Ovary (tissue), 10 donors: ENCODE data around the gene ZNF326. TPM values are rescaled to one million over a fixed set of nuclear protein-coding genes. Genes with fewer than 3 reads are reported as not detected.

Source experiments
- DNase-seq, 5 donors: peaks; one replicate each; pipeline ENCODE4 v3.0.0-alpha.2; 2019 to 2020
- H3K27ac ChIP-seq, 2 donors: fragments of 200-600 bp; one replicate each; pipeline versions ENCODE4 v1.5.1 to v1.8.0; 2019 to 2022
- H3K27me3 ChIP-seq: fragments of 200-600 bp; one replicate; pipeline ENCODE4 v1.8.0; 2022
- H3K36me3 ChIP-seq: fragments of 200-600 bp; sonication (generic); one replicate; pipeline ENCODE4 v1.5.1; 2019
- H3K4me1 ChIP-seq: one replicate; pipeline ENCODE4 v1.8.1; 2013; ENCODE audit warnings: mild to moderate bottlenecking, moderate library complexity; ENCODE audit not compliant: insufficient read depth
- H3K4me3 ChIP-seq: fragments of 200-600 bp; sonication (generic); one replicate; pipeline ENCODE4 v1.5.1; 2017
- H3K9me3 ChIP-seq, 2 donors: fragments of 200-600 bp in 1 of 2; sonication (generic) in 1 of 2; one replicate each; pipeline versions ENCODE4 v1.5.1 to v1.8.1; 2013 to 2019; ENCODE audit warnings: mild to moderate bottlenecking in 1 of 2, moderate library complexity in 1 of 2
- EP300 ChIP-seq: sonication (generic); formaldehyde crosslinking; IDR thresholded peaks from one replicate; pipeline ENCODE4 v1.6.1; 2017; ENCODE audit warnings: antibody characterized with exemption
- POLR2A ChIP-seq: fragments of 450-650 bp; IDR thresholded peaks from one replicate; pipeline ENCODE4 v1.6.1; 2017; ENCODE audit warnings: antibody characterized with exemption, mild to moderate bottlenecking, moderate library complexity
- WGBS, 3 donors: extraction: QIAGEN DNeasy Blood & Tissue Kit in 1 of 3; methylation state at CpG; one replicate each; pipeline versions ENCODE4 v1.1.5 to v1.1.7; 2013 to 2017; 5-methylcytosine and 5-hydroxymethylcytosine counted together
- intact Hi-C, 4 donors: fragments of 100-400 bp; cut with DNase I; formaldehyde crosslinking; loops; one replicate each; pipeline versions ENCODE4 v1.11.0 to v1.15.1; 2022 to 2023
- long read RNA-seq, 3 donors: library from polyadenylated mRNA in 2 of 3; unstranded in 2 of 3; transcript quantifications; one replicate each; pipeline ENCODE4 v2.0.0 and lab custom pipeline, GENCODE V29; 2021 to 2026
- polyA plus RNA-seq, 2 donors: library from polyadenylated mRNA; stranded (reverse); fragments of 200-250 nt in 1 of 2; fragments of 350-450 nt in 1 of 2; fragmentation: Illumina TruSeq in 1 of 2; extraction: RNeasy Lipid Tissue Mini Kit (QIAGEN cat#74804) in 1 of 2; gene quantifications; one replicate each; pipeline ENCODE4 v1.2.3, GENCODE V29; 2013 to 2014
- total RNA-seq, 7 donors: library from RNA; depleted of rRNA in 2 of 7; stranded (reverse); fragments of >200 nt in 2 of 7; fragmentation: NEBNext Ultra II Directional in 3 of 7; extraction: Animal tissue kit (Norgen Biotek cat#: 25700) in 3 of 7; gene quantifications; one replicate each; pipeline versions ENCODE4 v1.1.0 to v1.2.4, GENCODE V29; 2016 to 2023
- TF ChIP-seq, protein P1 (sequence below), 3 donors: fragments of 450-650 bp in 2 of 3; fragments of 200-600 bp in 1 of 3; IDR thresholded peaks; one replicate each; pipeline versions ENCODE4 v1.5.1 to v1.8.0; 2016 to 2022; ENCODE audit warnings: antibody characterized with exemption in 3 of 3, mild to moderate bottlenecking in 1 of 3
- donor health status: DM: no; HTN: no; CAD: no; lungs with moderate emphysema.
- donor health status: DM: no; HTN: no; CAD: no.
- donor health status: Bipolar disorder and iron deficiency.
- donor health status: DM: yes; HTN: yes; CAD: no.
- donor health status: DM: no; HTN: no; CAD: no.
- donor health status: DM: yes; HTN: yes; CAD: no.

Gene ZNF326, protein sequence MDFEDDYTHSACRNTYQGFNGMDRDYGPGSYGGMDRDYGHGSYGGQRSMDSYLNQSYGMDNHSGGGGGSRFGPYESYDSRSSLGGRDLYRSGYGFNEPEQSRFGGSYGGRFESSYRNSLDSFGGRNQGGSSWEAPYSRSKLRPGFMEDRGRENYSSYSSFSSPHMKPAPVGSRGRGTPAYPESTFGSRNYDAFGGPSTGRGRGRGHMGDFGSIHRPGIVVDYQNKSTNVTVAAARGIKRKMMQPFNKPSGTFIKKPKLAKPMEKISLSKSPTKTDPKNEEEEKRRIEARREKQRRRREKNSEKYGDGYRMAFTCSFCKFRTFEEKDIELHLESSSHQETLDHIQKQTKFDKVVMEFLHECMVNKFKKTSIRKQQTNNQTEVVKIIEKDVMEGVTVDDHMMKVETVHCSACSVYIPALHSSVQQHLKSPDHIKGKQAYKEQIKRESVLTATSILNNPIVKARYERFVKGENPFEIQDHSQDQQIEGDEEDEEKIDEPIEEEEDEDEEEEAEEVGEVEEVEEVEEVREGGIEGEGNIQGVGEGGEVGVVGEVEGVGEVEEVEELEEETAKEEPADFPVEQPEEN
- total RNA-seq (10 to 100 TPM; 17.1 to 24.7 (median 21.8) TPM), polyA plus RNA-seq (10 to 100 TPM; 10.9 to 24.4 TPM)
- long read RNA-seq, donor 1, transcript ZNF326-201 (12 exons, 2,729 nt): major isoform, 8 of 33 reads
- long read RNA-seq, donor 1, partial matches to known transcripts: 11 of 33 reads
- long read RNA-seq, donor 1, other reads (novel, unspliced or antisense): 10 of 33 reads
- long read RNA-seq, donor 2, partial matches to known transcripts: 21 of 28 reads
- long read RNA-seq, donor 2, other reads (novel, unspliced or antisense): 0 of 28 reads
- long read RNA-seq, donor 3, partial matches to known transcripts: 1 of 14 reads
- long read RNA-seq, donor 3, other reads (novel, unspliced or antisense): 10 of 14 reads

DNA sequence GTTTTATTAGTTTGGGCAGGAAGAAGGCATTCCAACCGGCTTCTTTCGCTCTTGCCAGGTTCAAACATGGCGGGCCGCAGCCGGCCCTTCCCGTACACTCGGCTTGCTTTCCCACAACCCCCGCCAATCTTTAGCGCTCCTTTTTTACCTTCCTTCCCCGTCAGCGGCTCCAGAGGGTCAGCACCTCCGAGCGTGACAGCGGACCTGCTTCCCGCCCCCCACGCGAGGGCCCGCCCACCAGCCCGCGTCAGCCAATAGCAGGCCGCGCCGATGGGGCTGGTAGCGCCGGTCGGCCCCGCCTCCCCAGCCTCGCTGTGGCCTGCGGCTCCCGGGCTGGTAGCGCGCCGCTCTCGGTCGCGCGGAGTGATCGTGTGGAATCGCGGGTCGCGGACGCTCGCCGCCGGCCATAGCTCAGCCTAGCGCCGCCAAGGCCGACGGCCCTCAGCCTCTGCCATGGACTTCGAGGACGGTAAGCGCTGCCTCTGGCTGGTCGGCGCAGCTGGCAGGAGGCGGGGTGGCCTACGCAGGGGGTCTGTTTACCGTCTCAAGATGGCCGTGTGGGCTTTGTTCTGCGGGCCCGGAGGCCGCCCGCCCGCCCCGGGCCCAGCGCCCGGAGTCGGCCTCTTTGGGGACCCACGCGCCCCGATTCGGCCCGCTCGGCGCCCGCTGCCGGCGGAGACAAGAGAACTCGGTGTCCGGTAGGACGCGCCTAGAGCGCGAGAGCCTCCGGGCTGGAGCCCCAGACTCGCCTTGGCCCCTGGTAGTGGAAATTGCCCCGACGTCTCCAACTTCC lies at the start of gene ZNF326:
ZNF326 (plus strand) TSS at position 306 of the 793 bp plus-strand sequence; CDS start at position 454, 148 bp downstream.
- WGBS, 3 donors: 0 to 1% (median 0%) methylated on average over 50 to 88 of the region's 88 CpGs
- peak; percentile 97 for TF ChIP-seq POLR2A
- no peak for TF ChIP-seq EP300
- TF ChIP-seq, protein P1, sequence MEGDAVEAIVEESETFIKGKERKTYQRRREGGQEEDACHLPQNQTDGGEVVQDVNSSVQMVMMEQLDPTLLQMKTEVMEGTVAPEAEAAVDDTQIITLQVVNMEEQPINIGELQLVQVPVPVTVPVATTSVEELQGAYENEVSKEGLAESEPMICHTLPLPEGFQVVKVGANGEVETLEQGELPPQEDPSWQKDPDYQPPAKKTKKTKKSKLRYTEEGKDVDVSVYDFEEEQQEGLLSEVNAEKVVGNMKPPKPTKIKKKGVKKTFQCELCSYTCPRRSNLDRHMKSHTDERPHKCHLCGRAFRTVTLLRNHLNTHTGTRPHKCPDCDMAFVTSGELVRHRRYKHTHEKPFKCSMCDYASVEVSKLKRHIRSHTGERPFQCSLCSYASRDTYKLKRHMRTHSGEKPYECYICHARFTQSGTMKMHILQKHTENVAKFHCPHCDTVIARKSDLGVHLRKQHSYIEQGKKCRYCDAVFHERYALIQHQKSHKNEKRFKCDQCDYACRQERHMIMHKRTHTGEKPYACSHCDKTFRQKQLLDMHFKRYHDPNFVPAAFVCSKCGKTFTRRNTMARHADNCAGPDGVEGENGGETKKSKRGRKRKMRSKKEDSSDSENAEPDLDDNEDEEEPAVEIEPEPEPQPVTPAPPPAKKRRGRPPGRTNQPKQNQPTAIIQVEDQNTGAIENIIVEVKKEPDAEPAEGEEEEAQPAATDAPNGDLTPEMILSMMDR (IDR thresholded peaks at IDR 0.05): no peak
- H3K27me3 ChIP-seq: no peaks in the 10 kb centered on the region
- peak within 1 kb of the TSS; percentile 94 to 96 for H3K27ac ChIP-seq
- peak; percentile 95 to 98 (median 97) for DNase-seq
- no peaks in the 10 kb centered on the region for H3K9me3 ChIP-seq
- no peaks in the 10 kb centered on the region for H3K36me3 ChIP-seq
- intact Hi-C loops: loop anchor here in 2 of 4 donors (10.0 kb wide), 2 partner anchors 360 to 470 kb away; partner anchors contain the start of genes LRRC8B (in 1 of the 2) and LRRC8C (in 1 of the 2)
- peaks cover 1% of the 10 kb centered on the region for H3K4me1 ChIP-seq
- peak within 1 kb of the TSS; percentile 79 for H3K4me3 ChIP-seq

DNA sequence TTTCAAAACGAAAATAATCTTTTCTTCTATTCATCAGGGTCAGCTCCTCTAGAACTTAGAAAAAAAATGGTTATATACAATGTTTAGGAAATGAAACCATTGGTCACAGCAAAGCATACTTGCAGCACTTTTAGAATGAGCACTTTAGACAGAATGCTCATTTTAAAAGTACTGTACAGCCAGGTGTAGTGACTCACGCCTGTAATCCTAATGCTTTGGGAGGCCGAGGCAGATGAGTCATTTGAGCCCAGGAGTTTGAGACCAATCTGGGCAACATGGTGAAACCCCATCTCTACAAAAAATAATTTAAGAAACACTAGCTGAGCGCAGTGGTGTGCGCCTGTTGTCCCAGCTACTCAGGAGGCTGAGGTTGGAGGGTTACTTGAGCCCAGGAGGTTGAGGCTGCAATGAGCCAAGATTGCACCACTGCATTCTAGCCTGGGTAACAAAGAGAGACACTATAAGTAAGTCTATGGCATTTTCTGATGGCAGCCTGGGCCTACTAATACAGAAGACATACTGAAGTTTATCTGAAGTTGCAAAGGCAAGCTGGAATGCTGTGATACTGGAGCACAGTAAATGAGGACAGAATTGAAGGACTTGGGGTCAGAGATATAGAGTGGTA lies 48.9 kb upstream of the ZNF326 start:
- Histone ChIP-seq H3K4me3 (no peak overlapping the region), H3K36me3 (no peaks in the 10 kb centered on the region), H3K4me1 (no peaks in the 10 kb centered on the region), H3K9me3 (no peaks in the 10 kb centered on the region), H3K27ac (no peak overlapping the region), H3K27me3 (no peaks in the 10 kb centered on the region)
- TF ChIP-seq EP300: no peak
- TF ChIP-seq POLR2A: no peak
- TF ChIP-seq, protein P1 (IDR thresholded peaks at IDR 0.05): no peak
- intact Hi-C loops: no loop called here
- no peak for DNase-seq
- 83 to 88% (median 87%) methylated on average over 5 of the region's 5 CpGs for WGBS, 3 donors

DNA sequence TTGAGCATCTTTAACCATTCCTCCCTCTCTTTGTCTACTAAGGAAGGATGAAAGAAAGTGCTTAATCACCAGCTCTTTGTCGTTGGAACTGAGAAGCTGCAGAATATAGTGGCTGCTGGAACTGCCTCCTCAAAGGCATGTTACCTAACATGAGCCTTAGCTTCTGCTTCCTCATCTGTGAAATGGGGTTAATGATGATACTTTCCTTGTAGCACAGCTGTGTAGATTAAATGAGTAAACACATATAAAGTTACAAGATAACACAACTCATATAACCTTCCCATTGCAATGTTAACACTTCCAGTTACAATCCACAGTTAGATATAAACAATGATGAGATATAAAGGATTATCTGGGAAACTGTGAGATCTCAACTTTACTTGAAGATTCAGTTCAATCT lies 48.4 kb upstream of the ZNF326 start:
- Histone ChIP-seq H3K36me3 (no peaks in the 10 kb centered on the region), H3K4me1 (no peaks in the 10 kb centered on the region), H3K4me3 (no peak overlapping the region), H3K9me3 (no peaks in the 10 kb centered on the region), H3K27me3 (no peaks in the 10 kb centered on the region), H3K27ac (no peak overlapping the region)
- no peak for TF ChIP-seq EP300
- TF ChIP-seq, protein P1 (IDR thresholded peaks at IDR 0.05): no peak
- no peak for TF ChIP-seq POLR2A
- intact Hi-C loops: no loop called here
- WGBS, 3 donors: 19 to 36% (median 30%) methylated on average over 1 of the region's 1 CpG
- DNase-seq: no peak
